ENCODE data around the gene CYP46A1.

GRCh38 chr14:99731547-99732435 is 47.7 kb downstream of the CYP46A1 start:
- TF ChIP-seq EP300 (IDR thresholded peaks at IDR 0.05): no peak
- no peak for TF ChIP-seq CTCF (IDR thresholded peaks at IDR 0.05)
- no peak for TF ChIP-seq BHLHE40 (IDR thresholded peaks at IDR 0.05; ENCODE audit: low read depth, low read length)
- no peak for TF ChIP-seq POLR2A (IDR thresholded peaks at IDR 0.05; ENCODE audit: low read length)
